Thoracic aorta (tissue), 2 donors: Measurements from ENCODE around the gene RNF168. TPM values are rescaled to one million over a fixed set of nuclear protein-coding genes. Genes with fewer than 3 reads are reported as not detected.
A peak's percentile ranks its signal among the peaks of the same experiment; 100 is the strongest.

Source experiments
- ATAC-seq: fragments of 150-250 bp; one replicate; pipeline ENCODE4 v1.8.0; 2017; ENCODE audit warnings: low read depth; ENCODE audit not compliant: insufficient number of reproducible peaks, low FRiP score
- DNase-seq: peaks from one replicate; pipeline ENCODE4 v3.0.0-alpha.2; 2020; ENCODE audit warnings: low spot score
- H3K27ac ChIP-seq, 2 donors: fragments of 200-600 bp; sonication (generic); 1 replicate in 1 of 2; 2 replicates in 1 of 2; pipeline ENCODE4 v1.5.1; 2016; ENCODE audit warnings: mild to moderate bottlenecking in 2 of 2, moderate library complexity in 2 of 2
- H3K27me3 ChIP-seq: fragments of 200-600 bp; sonication (generic); replicated peaks from 2 replicates; pipeline ENCODE4 v1.6.0; 2016; ENCODE audit warnings: mild to moderate bottlenecking; ENCODE audit not compliant: insufficient read depth
- H3K36me3 ChIP-seq: fragments of 200-600 bp; sonication (generic); one replicate; pipeline ENCODE4 v1.5.1; 2016
- H3K4me1 ChIP-seq, 2 donors: fragments of 200-600 bp; sonication (generic); 1 replicate in 1 of 2; 2 replicates in 1 of 2; pipeline versions ENCODE4 v1.5.1 to v1.6.0; 2016; ENCODE audit warnings: low read depth in 2 of 2, mild to moderate bottlenecking in 1 of 2; ENCODE audit not compliant: control insufficient read depth in 1 of 2
- H3K4me3 ChIP-seq: fragments of 200-600 bp; sonication (generic); 2 replicates; pipeline ENCODE4 v1.5.1; 2016; ENCODE audit warnings: mild to moderate bottlenecking
- H3K9me3 ChIP-seq: fragments of 200-600 bp; sonication (generic); 2 replicates; pipeline ENCODE4 v1.5.1; 2016
- total RNA-seq, 2 donors: library from RNA; depleted of rRNA; stranded (reverse); fragments of >200 nt; gene quantifications; one replicate each; pipeline versions ENCODE4 v1.1.0 to v1.2.3, GENCODE V29; 2016
- TF ChIP-seq, protein P1 (sequence below): fragments of 200-600 bp; sonication (generic); IDR thresholded peaks from one replicate; pipeline ENCODE4 v1.5.1; 2019; ENCODE audit warnings: antibody characterized with exemption

The RNF168 gene
- total RNA-seq, 2 donors from 2014 or later = 24.0 to 30.8 TPM

- Histone ChIP-seq H3K9me3 (peaks cover 15% of the 10 kb centered on the region), H3K27me3 (no peaks in the 10 kb centered on the region), H3K27ac (no peak overlapping the region), H3K4me1 (no peaks in the 10 kb centered on the region), H3K36me3 (no peaks in the 10 kb centered on the region), H3K4me3 (no peak overlapping the region)
- TF ChIP-seq, protein P1, sequence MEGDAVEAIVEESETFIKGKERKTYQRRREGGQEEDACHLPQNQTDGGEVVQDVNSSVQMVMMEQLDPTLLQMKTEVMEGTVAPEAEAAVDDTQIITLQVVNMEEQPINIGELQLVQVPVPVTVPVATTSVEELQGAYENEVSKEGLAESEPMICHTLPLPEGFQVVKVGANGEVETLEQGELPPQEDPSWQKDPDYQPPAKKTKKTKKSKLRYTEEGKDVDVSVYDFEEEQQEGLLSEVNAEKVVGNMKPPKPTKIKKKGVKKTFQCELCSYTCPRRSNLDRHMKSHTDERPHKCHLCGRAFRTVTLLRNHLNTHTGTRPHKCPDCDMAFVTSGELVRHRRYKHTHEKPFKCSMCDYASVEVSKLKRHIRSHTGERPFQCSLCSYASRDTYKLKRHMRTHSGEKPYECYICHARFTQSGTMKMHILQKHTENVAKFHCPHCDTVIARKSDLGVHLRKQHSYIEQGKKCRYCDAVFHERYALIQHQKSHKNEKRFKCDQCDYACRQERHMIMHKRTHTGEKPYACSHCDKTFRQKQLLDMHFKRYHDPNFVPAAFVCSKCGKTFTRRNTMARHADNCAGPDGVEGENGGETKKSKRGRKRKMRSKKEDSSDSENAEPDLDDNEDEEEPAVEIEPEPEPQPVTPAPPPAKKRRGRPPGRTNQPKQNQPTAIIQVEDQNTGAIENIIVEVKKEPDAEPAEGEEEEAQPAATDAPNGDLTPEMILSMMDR = peak; percentile 37
- ATAC-seq (no peak), DNase-seq (no peak)
Observed at GRCh38 chr3:196518966-196519717, 15.6 kb upstream of the RNF168 start.

DNA sequence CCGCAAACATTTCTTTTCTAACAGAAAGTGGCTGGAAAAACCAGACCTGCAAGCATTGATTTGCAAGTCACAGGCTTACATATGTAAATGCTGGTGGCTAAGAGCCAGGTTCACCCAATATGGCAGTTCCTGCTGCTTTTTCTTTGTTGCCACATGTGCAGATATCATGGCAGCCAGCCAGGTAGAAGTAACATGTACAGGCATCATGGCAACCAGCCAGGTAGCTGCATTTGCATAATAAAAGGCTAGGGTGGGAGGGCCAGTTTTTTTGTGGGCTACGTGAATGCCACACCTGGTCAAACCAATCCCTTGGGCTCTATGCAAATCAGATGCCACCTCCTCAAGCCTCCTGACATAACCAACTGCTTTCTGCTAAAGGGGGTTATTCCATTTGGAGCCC lies 14.4 kb upstream of the RNF168 start:
- H3K4me3 ChIP-seq = no peak overlapping the region
- H3K4me1 ChIP-seq = no peaks in the 10 kb centered on the region
- H3K27me3 ChIP-seq = no peaks in the 10 kb centered on the region
- peaks cover 15% of the 10 kb centered on the region for H3K9me3 ChIP-seq
- no peaks in the 10 kb centered on the region for H3K36me3 ChIP-seq
- TF ChIP-seq, protein P1 = no peak
- H3K27ac ChIP-seq = no peak overlapping the region
- ATAC-seq = no peak
- no peak for DNase-seq

DNA sequence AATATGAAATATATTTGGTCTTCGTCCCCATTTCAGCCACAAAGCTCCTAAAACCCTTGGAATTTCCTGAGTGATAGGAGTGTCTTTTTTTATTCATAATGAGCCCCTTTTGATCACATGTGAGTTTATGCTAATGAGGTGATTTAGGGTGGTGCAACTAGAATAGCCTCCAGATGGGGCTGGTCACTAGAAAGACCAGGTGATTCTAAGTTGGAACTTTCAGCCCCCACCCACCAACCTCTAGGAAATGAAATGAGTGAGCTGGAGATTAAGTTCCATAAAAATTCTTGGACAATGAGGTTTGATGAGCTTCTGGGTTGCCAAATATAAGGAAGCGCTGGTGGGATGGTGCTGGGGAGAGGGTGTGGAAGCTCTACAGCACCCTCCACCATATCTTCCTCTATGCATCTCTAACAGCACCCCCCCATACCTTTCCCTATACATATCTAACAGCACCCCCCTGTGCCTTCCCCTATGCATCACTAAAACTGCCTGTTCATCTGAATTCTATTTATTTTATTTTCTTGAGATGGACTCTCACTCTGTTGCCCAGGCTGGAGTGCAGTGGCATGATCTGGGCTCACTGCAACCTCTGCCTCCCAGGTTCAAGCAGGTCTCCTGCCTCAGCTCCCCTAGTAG lies 13.7 kb upstream of the RNF168 start:
- Histone ChIP-seq H3K27ac (no peak overlapping the region), H3K4me1 (no peaks in the 10 kb centered on the region), H3K27me3 (no peaks in the 10 kb centered on the region), H3K36me3 (no peaks in the 10 kb centered on the region), H3K4me3 (no peak overlapping the region), H3K9me3 (peaks cover 15% of the 10 kb centered on the region)
- ATAC-seq (no peak), DNase-seq (no peak)
- TF ChIP-seq, protein P1 = no peak

GRCh38 chr3:196514913-196515621 lies 11.5 kb upstream of the RNF168 start, which contains the start of gene SMCO1:
TSS of gene SMCO1 (minus strand) at chr3:196515346. CDS start at chr3:196515209, 137 bp downstream.
- DNase-seq (no peak), ATAC-seq (no peak)
- Histone ChIP-seq H3K36me3 (no peaks in the 10 kb centered on the region), H3K4me3 (no peak within 1 kb of the TSS), H3K4me1 (no peaks in the 10 kb centered on the region), H3K27me3 (no peaks in the 10 kb centered on the region), H3K9me3 (peaks cover 11% of the 10 kb centered on the region), H3K27ac (no peak within 1 kb of the TSS)
- TF ChIP-seq, protein P1 = no peak

- ATAC-seq = no peak
- Histone ChIP-seq H3K27me3 (no peaks in the 10 kb centered on the region), H3K4me1 (no peaks in the 10 kb centered on the region), H3K36me3 (no peaks in the 10 kb centered on the region), H3K4me3 (no peak overlapping the region), H3K27ac (no peak overlapping the region), H3K9me3 (peaks cover 4% of the 10 kb centered on the region)
- TF ChIP-seq, protein P1 = no peak
- DNase-seq = no peak
Observed at GRCh38 chr3:196514350-196514716, 10.8 kb upstream of the RNF168 start.
